ENCODE data around the gene IMMP2L. TPM values are rescaled to one million over a fixed set of nuclear protein-coding genes. Genes with fewer than 3 reads are reported as not detected.

The IMMP2L gene
- total and polyA plus RNA-seq, 2 of the 4 experiments (the other 2 are of a cell fraction): 5.8 to 9.3 TPM

GRCh38 chr7:111486472-111487142 is 75.7 kb downstream of the IMMP2L start:
- Histone ChIP-seq H3K9ac (ENCODE audit: low read depth, low read length) (no peak overlapping the region), H3K23ac (ENCODE audit: low read depth, low read length) (no peak overlapping the region), H3K79me1 (ENCODE audit: low read depth in 1 of 2, low read length in 2 of 2) (no peaks in the 10 kb centered on the region), H3K4ac (ENCODE audit: low read depth, low read length) (no peak overlapping the region), H3K14ac (replicated peaks; ENCODE audit: low read depth, low read length) (no peak overlapping the region), H2AK9ac (replicated peaks; ENCODE audit: low read depth, low read length, poor library complexity) (no peak overlapping the region), H3K4me1 (ENCODE audit: control insufficient read depth, insufficient read depth, low read length) (no peaks in the 10 kb centered on the region), H3K36me3 (ENCODE audit: control insufficient read depth, insufficient read depth, low read length) (no peaks in the 10 kb centered on the region), H2AK5ac (ENCODE audit: low read depth, low read length) (no peak overlapping the region), H2BK20ac (ENCODE audit: low read depth, low read length) (no peak overlapping the region), H3K9me1 (ENCODE audit: insufficient read depth, low read length) (no peaks in the 10 kb centered on the region), H4K20me1 (ENCODE audit: insufficient read depth, low read length) (no peaks in the 10 kb centered on the region), H2BK120ac (ENCODE audit: low read depth, low read length) (no peak overlapping the region), H4K8ac (ENCODE audit: low read depth in 2 of 2, low read length in 2 of 2) (no peak overlapping the region), H2BK5ac (ENCODE audit: low read depth, low read length, poor library complexity, severe bottlenecking) (no peak overlapping the region), H3K9me3 (ENCODE audit: control insufficient read depth, insufficient read depth, low read length) (no peaks in the 10 kb centered on the region), H2BK15ac (ENCODE audit: low read depth, low read length) (no peak overlapping the region), H3K27ac (ENCODE audit: insufficient read depth, low read length) (no peak overlapping the region), H3K56ac (ENCODE audit: extremely low read depth, insufficient read depth, low read length) (no peak overlapping the region), H3K4me3 (ENCODE audit: insufficient read depth, low read depth, low read length) (no peak overlapping the region), H2AFZ (replicated peaks; ENCODE audit: low read length, poor library complexity) (no peak overlapping the region), H3K18ac (ENCODE audit: low read depth, low read length) (no peak overlapping the region), H3K27me3 (ENCODE audit: control insufficient read depth, insufficient read depth, low read length) (no peaks in the 10 kb centered on the region), H4K91ac (ENCODE audit: insufficient read depth, low read depth, low read length) (no peak overlapping the region), H4K5ac (ENCODE audit: low read depth, low read length) (no peak overlapping the region), H3K4me2 (ENCODE audit: low read depth, low read length) (no peak overlapping the region)
- POLR2A ChIA-PET (ENCODE audit: unreplicated experiment): no interaction called here
- no TSS peak for BruUV-seq (replicated peaks)
- in situ Hi-C loops (cut with MboI; ENCODE audit: low sequenced_read_pairs): loop anchor here (5.0 to 10.0 kb wide), 2 partner anchors 152 to 394 kb away; partner anchors contain the start of gene LRRN3
- intact Hi-C loops (cut with micrococcal nuclease): loop anchor here (1.0 to 5.0 kb wide), 6 partner anchors 157 to 1644 kb away; no protein-coding TSS in a partner anchor
- TF ChIP-seq BHLHE40 (IDR thresholded peaks at IDR 0.05; ENCODE audit: low read depth, low read length): no peak
- no peak for TF ChIP-seq CHD1 (IDR thresholded peaks at IDR 0.05; ENCODE audit: low read depth, low read length)
- peak; percentile 79 for TF ChIP-seq SMC3 (IDR thresholded peaks at IDR 0.05; ENCODE audit: low read depth, low read length)
- no peak for TF ChIP-seq POLR2A (IDR thresholded peaks at IDR 0.05; ENCODE audit: low read depth, low read length)
- TF ChIP-seq ELK1 (IDR thresholded peaks at IDR 0.05; ENCODE audit: borderline replicate concordance, low read depth, low read length): no peak
- TF ChIP-seq MAFK (IDR thresholded peaks at IDR 0.05; ENCODE audit: low read depth, low read length): 0 out of 2 replicates have a peak, but pooled peaks have one; percentile 11
- no peak for TF ChIP-seq FOS (IDR thresholded peaks at IDR 0.05; ENCODE audit: low read depth, low read length)
- TF ChIP-seq MXI1 (IDR thresholded peaks at IDR 0.05; ENCODE audit: borderline replicate concordance, low read depth, low read length): no peak
- TF ChIP-seq MAZ (IDR thresholded peaks at IDR 0.05; ENCODE audit: borderline replicate concordance, low read depth, low read length): no peak
- TF ChIP-seq, protein P1, sequence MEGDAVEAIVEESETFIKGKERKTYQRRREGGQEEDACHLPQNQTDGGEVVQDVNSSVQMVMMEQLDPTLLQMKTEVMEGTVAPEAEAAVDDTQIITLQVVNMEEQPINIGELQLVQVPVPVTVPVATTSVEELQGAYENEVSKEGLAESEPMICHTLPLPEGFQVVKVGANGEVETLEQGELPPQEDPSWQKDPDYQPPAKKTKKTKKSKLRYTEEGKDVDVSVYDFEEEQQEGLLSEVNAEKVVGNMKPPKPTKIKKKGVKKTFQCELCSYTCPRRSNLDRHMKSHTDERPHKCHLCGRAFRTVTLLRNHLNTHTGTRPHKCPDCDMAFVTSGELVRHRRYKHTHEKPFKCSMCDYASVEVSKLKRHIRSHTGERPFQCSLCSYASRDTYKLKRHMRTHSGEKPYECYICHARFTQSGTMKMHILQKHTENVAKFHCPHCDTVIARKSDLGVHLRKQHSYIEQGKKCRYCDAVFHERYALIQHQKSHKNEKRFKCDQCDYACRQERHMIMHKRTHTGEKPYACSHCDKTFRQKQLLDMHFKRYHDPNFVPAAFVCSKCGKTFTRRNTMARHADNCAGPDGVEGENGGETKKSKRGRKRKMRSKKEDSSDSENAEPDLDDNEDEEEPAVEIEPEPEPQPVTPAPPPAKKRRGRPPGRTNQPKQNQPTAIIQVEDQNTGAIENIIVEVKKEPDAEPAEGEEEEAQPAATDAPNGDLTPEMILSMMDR (conservative IDR thresholded peaks at IDR 0.05; ENCODE audit: low read depth, low read length): peak; percentile 84
- TF ChIP-seq RCOR1 (IDR thresholded peaks at IDR 0.05; ENCODE audit: insufficient replicate concordance, low read length): no peak
- peak; percentile 86 for TF ChIP-seq RAD21 (IDR thresholded peaks at IDR 0.05; ENCODE audit: low read length)
- DNase-seq (peak; percentile 67), ATAC-seq (ENCODE audit: low read depth) (peak; percentile 89)
- CTCF ChIA-PET: no interaction called here
- dilution Hi-C loops (cut with HindIII; ENCODE audit: low sequenced_read_pairs, unreplicated experiment): no loop called here
